GM12891 (cell line): ENCODE results near the gene NCKIPSD.

Experiments
- POLR2A ChIP-seq: IDR thresholded peaks from 2 replicates; pipeline ENCODE4 v1.6.1; 2011; ENCODE audit warnings: low read depth, low read length, control low read depth
- POLR2AphosphoS5 ChIP-seq: IDR thresholded peaks from 2 replicates; pipeline ENCODE4 v1.6.1; 2011; ENCODE audit warnings: low read depth, low read length, control low read depth
- SPI1 ChIP-seq: IDR thresholded peaks from 2 replicates; pipeline ENCODE4 v1.6.1; 2011; ENCODE audit warnings: low read depth, low read length, control low read depth
- TAF1 ChIP-seq: IDR thresholded peaks from 2 replicates; pipeline ENCODE4 v1.6.1; 2011; ENCODE audit warnings: low read depth, low read length, control low read depth

DNA sequence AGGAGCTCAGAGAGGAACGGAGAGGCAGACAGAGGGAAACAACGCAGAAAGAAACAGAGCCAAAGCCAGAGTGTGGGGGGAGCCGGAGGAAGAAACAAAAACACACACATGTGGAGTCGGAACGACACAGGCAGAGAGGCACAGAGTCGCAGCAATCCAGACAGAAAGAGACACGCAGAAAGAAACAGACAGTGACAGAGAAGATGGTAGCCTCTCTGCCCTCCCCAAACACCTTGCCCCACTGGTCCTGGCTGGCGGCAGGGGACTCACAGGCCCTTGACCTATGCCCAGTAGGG is 1.7 kb downstream of the NCKIPSD start:
- no peak for TF ChIP-seq POLR2AphosphoS5
- TF ChIP-seq SPI1: no peak
- TF ChIP-seq TAF1: no peak
- no peak for TF ChIP-seq POLR2A
